Measurements from ENCODE around the gene RHOA. TPM values are rescaled to one million over a fixed set of nuclear protein-coding genes. Genes with fewer than 3 reads are reported as not detected.

RHOA gene
- total and polyA plus RNA-seq, 2 of the 13 experiments (the other 11 are each of a cell fraction or from before 2014, with no cell fraction given): 131 to 177 TPM

DNA sequence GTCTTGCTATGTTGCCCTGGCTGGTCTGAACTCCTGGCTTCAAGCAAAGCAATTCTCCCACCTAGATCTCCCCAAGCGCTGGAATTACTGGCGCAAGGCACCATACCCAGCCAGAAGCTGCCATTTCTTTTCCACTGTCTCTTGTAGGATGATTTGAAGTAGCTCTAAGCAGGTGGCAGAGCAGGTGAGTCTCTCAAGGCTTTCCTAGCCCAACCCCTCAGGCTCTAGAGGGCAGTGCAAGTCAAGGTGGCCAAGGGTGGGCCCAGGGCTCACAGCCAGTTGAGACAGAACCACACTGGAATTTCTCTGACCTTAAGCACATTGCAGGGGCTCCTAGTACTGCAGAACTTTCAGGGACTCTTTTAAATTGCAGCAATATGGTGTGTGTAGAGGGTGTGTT, 42.7 kb upstream of the RHOA start (continued):
- TF ChIP-seq KDM3A (CRISPR knock-in tag; IDR thresholded peaks at IDR 0.05; ENCODE audit: low read depth) (no peak), RNF2 (conservative IDR thresholded peaks at IDR 0.05; ENCODE audit: low read depth) (no peak), ZNF282 (IDR thresholded peaks at IDR 0.05; ENCODE audit: partially characterized antibody) (no peak), ERF (CRISPR knock-in tag; IDR thresholded peaks at IDR 0.05) (peak; percentile 78), SMC3 (IDR thresholded peaks at IDR 0.05; ENCODE audit: low read length) (peak; percentile 64), YEATS2 (CRISPR knock-in tag; IDR thresholded peaks at IDR 0.05; ENCODE audit: borderline replicate concordance) (peak; percentile 20; the same call in 1 of the 2 replicates), SP4 (CRISPR knock-in tag; IDR thresholded peaks at IDR 0.05) (no peak), ZNF138 (CRISPR knock-in tag; IDR thresholded peaks at IDR 0.05; ENCODE audit: low read depth) (no peak), POGZ (CRISPR knock-in tag; IDR thresholded peaks at IDR 0.05) (no peak), ZNF878 (CRISPR knock-in tag; IDR thresholded peaks at IDR 0.05) (no peak), SP5 (CRISPR knock-in tag; IDR thresholded peaks at IDR 0.05; ENCODE audit: borderline replicate concordance, low read depth) (no peak), MAFK (conservative IDR thresholded peaks at IDR 0.05 in 1 of 2, IDR thresholded peaks at IDR 0.05 in 1 of 2; ENCODE audit: low read length in 2 of 2) (no peak), EHMT2 (IDR thresholded peaks at IDR 0.05; ENCODE audit: borderline replicate concordance, low read depth, low read length) (no peak), MIXL1 (CRISPR knock-in tag; IDR thresholded peaks at IDR 0.05) (0 out of 2 replicates have a peak, but pooled peaks have one; percentile 20), ZSCAN20 (CRISPR knock-in tag; IDR thresholded peaks at IDR 0.05; ENCODE audit: borderline replicate concordance) (no peak), ZKSCAN8 (CRISPR knock-in tag; IDR thresholded peaks at IDR 0.05; ENCODE audit: borderline replicate concordance) (no peak), NR1H2 (CRISPR knock-in tag; IDR thresholded peaks at IDR 0.05; ENCODE audit: borderline replicate concordance, low read depth) (no peak), SRY (CRISPR knock-in tag; IDR thresholded peaks at IDR 0.05) (no peak), HHEX (CRISPR knock-in tag; IDR thresholded peaks at IDR 0.05) (no peak), STAG1 (CRISPR knock-in tag; IDR thresholded peaks at IDR 0.05) (peak; percentile 90)
- TF ChIP-seq, protein P1, sequence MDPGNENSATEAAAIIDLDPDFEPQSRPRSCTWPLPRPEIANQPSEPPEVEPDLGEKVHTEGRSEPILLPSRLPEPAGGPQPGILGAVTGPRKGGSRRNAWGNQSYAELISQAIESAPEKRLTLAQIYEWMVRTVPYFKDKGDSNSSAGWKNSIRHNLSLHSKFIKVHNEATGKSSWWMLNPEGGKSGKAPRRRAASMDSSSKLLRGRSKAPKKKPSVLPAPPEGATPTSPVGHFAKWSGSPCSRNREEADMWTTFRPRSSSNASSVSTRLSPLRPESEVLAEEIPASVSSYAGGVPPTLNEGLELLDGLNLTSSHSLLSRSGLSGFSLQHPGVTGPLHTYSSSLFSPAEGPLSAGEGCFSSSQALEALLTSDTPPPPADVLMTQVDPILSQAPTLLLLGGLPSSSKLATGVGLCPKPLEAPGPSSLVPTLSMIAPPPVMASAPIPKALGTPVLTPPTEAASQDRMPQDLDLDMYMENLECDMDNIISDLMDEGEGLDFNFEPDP (CRISPR knock-in tag; conservative IDR thresholded peaks at IDR 0.05): no peak
- TF ChIP-seq, protein P2, sequence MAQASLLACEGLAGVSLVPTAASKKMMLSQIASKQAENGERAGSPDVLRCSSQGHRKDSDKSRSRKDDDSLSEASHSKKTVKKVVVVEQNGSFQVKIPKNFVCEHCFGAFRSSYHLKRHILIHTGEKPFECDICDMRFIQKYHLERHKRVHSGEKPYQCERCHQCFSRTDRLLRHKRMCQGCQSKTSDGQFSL (CRISPR knock-in tag; IDR thresholded peaks at IDR 0.05): no peak
- TF ChIP-seq, protein P3, sequence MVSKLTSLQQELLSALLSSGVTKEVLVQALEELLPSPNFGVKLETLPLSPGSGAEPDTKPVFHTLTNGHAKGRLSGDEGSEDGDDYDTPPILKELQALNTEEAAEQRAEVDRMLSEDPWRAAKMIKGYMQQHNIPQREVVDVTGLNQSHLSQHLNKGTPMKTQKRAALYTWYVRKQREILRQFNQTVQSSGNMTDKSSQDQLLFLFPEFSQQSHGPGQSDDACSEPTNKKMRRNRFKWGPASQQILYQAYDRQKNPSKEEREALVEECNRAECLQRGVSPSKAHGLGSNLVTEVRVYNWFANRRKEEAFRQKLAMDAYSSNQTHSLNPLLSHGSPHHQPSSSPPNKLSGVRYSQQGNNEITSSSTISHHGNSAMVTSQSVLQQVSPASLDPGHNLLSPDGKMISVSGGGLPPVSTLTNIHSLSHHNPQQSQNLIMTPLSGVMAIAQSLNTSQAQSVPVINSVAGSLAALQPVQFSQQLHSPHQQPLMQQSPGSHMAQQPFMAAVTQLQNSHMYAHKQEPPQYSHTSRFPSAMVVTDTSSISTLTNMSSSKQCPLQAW (CRISPR knock-in tag; IDR thresholded peaks at IDR 0.05): no peak
- TF ChIP-seq, protein P4, sequence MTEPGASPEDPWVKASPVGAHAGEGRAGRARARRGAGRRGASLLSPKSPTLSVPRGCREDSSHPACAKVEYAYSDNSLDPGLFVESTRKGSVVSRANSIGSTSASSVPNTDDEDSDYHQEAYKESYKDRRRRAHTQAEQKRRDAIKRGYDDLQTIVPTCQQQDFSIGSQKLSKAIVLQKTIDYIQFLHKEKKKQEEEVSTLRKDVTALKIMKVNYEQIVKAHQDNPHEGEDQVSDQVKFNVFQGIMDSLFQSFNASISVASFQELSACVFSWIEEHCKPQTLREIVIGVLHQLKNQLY (CRISPR knock-in tag; IDR thresholded peaks at IDR 0.05): no peak
- TF ChIP-seq, protein P5, sequence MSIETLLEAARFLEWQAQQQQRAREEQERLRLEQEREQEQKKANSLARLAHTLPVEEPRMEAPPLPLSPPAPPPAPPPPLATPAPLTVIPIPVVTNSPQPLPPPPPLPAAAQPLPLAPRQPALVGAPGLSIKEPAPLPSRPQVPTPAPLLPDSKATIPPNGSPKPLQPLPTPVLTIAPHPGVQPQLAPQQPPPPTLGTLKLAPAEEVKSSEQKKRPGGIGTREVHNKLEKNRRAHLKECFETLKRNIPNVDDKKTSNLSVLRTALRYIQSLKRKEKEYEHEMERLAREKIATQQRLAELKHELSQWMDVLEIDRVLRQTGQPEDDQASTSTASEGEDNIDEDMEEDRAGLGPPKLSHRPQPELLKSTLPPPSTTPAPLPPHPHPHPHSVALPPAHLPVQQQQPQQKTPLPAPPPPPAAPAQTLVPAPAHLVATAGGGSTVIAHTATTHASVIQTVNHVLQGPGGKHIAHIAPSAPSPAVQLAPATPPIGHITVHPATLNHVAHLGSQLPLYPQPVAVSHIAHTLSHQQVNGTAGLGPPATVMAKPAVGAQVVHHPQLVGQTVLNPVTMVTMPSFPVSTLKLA (IDR thresholded peaks at IDR 0.05): no peak
- TF ChIP-seq, protein P6, sequence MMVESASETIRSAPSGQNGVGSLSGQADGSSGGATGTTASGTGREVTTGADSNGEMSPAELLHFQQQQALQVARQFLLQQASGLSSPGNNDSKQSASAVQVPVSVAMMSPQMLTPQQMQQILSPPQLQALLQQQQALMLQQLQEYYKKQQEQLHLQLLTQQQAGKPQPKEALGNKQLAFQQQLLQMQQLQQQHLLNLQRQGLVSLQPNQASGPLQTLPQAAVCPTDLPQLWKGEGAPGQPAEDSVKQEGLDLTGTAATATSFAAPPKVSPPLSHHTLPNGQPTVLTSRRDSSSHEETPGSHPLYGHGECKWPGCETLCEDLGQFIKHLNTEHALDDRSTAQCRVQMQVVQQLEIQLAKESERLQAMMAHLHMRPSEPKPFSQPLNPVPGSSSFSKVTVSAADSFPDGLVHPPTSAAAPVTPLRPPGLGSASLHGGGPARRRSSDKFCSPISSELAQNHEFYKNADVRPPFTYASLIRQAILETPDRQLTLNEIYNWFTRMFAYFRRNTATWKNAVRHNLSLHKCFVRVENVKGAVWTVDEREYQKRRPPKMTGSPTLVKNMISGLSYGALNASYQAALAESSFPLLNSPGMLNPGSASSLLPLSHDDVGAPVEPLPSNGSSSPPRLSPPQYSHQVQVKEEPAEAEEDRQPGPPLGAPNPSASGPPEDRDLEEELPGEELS (CRISPR knock-in tag; IDR thresholded peaks at IDR 0.05): no peak
